K562 (cell line): Measurements from ENCODE around the gene EMC1. TPM values are rescaled to one million over a fixed set of nuclear protein-coding genes. Genes with fewer than 3 reads are reported as not detected.

Experiments
- ATAC-seq: fragments of 200-7000 bp; cut with Tn5 transposase; 3 replicates; pipeline ENCODE4 v1.9.1; 2020; ENCODE audit warnings: moderate library complexity
- BruUV-seq: library from RNA; stranded (reverse); fragments of 400-500 nt; replicated peaks from 2 replicates; lab custom pipeline; 2021; lab: Mats Ljungman, UMichigan
- CTCF ChIA-PET: fragments of 300-600 bp; formaldehyde crosslinking; extraction: SDS; loops from one replicate; lab custom pipeline; 2021; ENCODE audit warnings: low intra/inter-chr PET ratio; lab: Yijun Ruan, JAX
- POLR2A ChIA-PET: fragments of 300-600, 350-650 bp; sonication (Branson Sonifier 250); formaldehyde crosslinking; extraction: SDS; loops from one replicate; lab custom pipeline; 2021; ENCODE audit warnings: antibody characterized with exemption, inconsistent platforms; lab: Yijun Ruan, JAX
- DNase-seq, 4 experiments: peaks; one replicate each; pipeline versions ENCODE4 v3.0.0 to v3.0.0-alpha.2; 2011 to 2018; ENCODE audit warnings: low spot score in 3 of 4, mixed read lengths in 3 of 4; ENCODE audit errors: extremely low read depth in 1 of 4
- FAIRE-seq: peaks from 2 replicates; lab custom pipeline; 2011; peaks lifted over from hg19 to GRCh38; lab: Jason Lieb, UNC
- H2AFZ ChIP-seq: 2 replicates; pipeline ENCODE4 v1.6.0; 2011; ENCODE audit warnings: low read depth, low read length, control low read depth, inconsistent platforms
- H3K27ac ChIP-seq: fragments of 200-600 bp; 3 replicates; pipeline ENCODE4 v1.8.0; 2011; ENCODE audit warnings: low read depth, mild to moderate bottlenecking, control low read depth, inconsistent platforms, low read length, moderate library complexity, mixed read lengths; ENCODE audit errors: extremely low read depth
- H3K27me3 ChIP-seq, 2 experiments: fragments of 300-600 bp in 1 of 2; 2 replicates in 1 of 2; 3 replicates in 1 of 2; pipeline versions ENCODE4 v1.6.0 to v1.8.0; 2011; ENCODE audit warnings: inconsistent platforms in 2 of 2, low read length in 2 of 2, mild to moderate bottlenecking in 1 of 2, mixed read lengths in 1 of 2, moderate library complexity in 1 of 2; ENCODE audit not compliant: control insufficient read depth in 2 of 2, insufficient read depth in 2 of 2
- H3K36me3 ChIP-seq: fragments of 300-600 bp; 3 replicates; pipeline ENCODE4 v1.8.0; 2011; ENCODE audit warnings: mild to moderate bottlenecking, low read length, inconsistent platforms; ENCODE audit not compliant: control insufficient read depth, insufficient read depth
- H3K4me1 ChIP-seq, 2 experiments: fragments of 200-600 bp in 1 of 2; replicated peaks in 1 of 2; 2 replicates in 1 of 2; 3 replicates in 1 of 2; pipeline versions ENCODE4 v1.5.1 to v1.8.0; 2011; ENCODE audit warnings: inconsistent platforms in 2 of 2, low read length in 2 of 2, mild to moderate bottlenecking in 1 of 2, mixed read lengths in 1 of 2, moderate library complexity in 1 of 2; ENCODE audit not compliant: control insufficient read depth in 2 of 2, insufficient read depth in 2 of 2
- H3K4me2 ChIP-seq: 2 replicates; pipeline ENCODE4 v1.6.1; 2011; ENCODE audit warnings: low read length, control low read depth, inconsistent platforms, mixed read lengths; ENCODE audit not compliant: insufficient read depth
- H3K4me3 ChIP-seq: fragments of 200-600 bp; sonication (generic), shearing (Covaris generic); 2 replicates; pipeline ENCODE4 v1.5.1; 2016; ENCODE audit warnings: control low read depth, inconsistent platforms
- H3K79me2 ChIP-seq: fragments of 200-600 bp; 3 replicates; pipeline ENCODE4 v1.8.0; 2011; ENCODE audit warnings: low read length, inconsistent platforms; ENCODE audit not compliant: control insufficient read depth, insufficient read depth
- H3K9ac ChIP-seq, 2 experiments: 2 replicates each; pipeline versions ENCODE4 v1.6.0 to v1.6.1; 2011; ENCODE audit warnings: low read depth in 2 of 2, low read length in 2 of 2, control low read depth in 1 of 2, inconsistent platforms in 1 of 2, mild to moderate bottlenecking in 1 of 2, mixed read lengths in 1 of 2; ENCODE audit not compliant: insufficient read depth in 1 of 2
- H3K9me1 ChIP-seq: one replicate; pipeline ENCODE4 v1.6.0; 2011; ENCODE audit warnings: inconsistent platforms, mild to moderate bottlenecking, low read length, moderate library complexity; ENCODE audit not compliant: control insufficient read depth, insufficient read depth
- H3K9me3 ChIP-seq: replicated peaks from 2 replicates; pipeline ENCODE4 v1.5.1; 2011; ENCODE audit warnings: low read depth, low read length, inconsistent platforms; ENCODE audit not compliant: control insufficient read depth, insufficient read depth
- H4K20me1 ChIP-seq: replicated peaks from 2 replicates; pipeline ENCODE4 v1.6.1; 2011; ENCODE audit warnings: low read length, inconsistent platforms, mixed read lengths; ENCODE audit not compliant: control insufficient read depth, insufficient read depth
- CTCF ChIP-seq, 3 experiments: IDR thresholded peaks in 2 of 3; conservative IDR thresholded peaks in 1 of 3; 2 replicates each; pipeline ENCODE4 v1.5.1; 2011 to 2012; ENCODE audit warnings: low read length in 3 of 3, mild to moderate bottlenecking in 3 of 3, control low read depth in 2 of 3, improper control_type of control experiment in 1 of 3, inconsistent platforms in 1 of 3, low read depth in 1 of 3, mixed read lengths in 1 of 3, moderate library complexity in 1 of 3; ENCODE audit not compliant: insufficient read depth in 2 of 3
- HDAC2 ChIP-seq: fragments of 450-650 bp; IDR thresholded peaks from 2 replicates; pipeline ENCODE4 v1.6.1; 2016; ENCODE audit warnings: mild to moderate bottlenecking
- MCM5 ChIP-seq: fragments of 450-650 bp; IDR thresholded peaks from 2 replicates; pipeline ENCODE4 v1.6.1; 2016; ENCODE audit warnings: low read depth
- MLLT1 ChIP-seq, 2 experiments: fragments of 450-650 bp; IDR thresholded peaks; 2 replicates each; pipeline ENCODE4 v1.6.1; 2016
- NFXL1 ChIP-seq: fragments of 450-650 bp; formaldehyde crosslinking; IDR thresholded peaks from 2 replicates; pipeline ENCODE4 v1.4.0; 2021; ENCODE audit warnings: mild to moderate bottlenecking
- POLR2AphosphoS5 ChIP-seq: IDR thresholded peaks from 2 replicates; pipeline ENCODE4 v1.6.1; 2011; ENCODE audit warnings: mild to moderate bottlenecking, low read depth, low read length, moderate library complexity; ENCODE audit not compliant: control insufficient read depth, insufficient read depth
- SRSF3 ChIP-seq: fragments of 200-400 bp; formaldehyde crosslinking; IDR thresholded peaks from 2 replicates; pipeline ENCODE4 v1.6.1; 2016; ENCODE audit warnings: mild to moderate bottlenecking, low read length, moderate library complexity; ENCODE audit not compliant: insufficient read depth
- SRSF9 ChIP-seq: fragments of 200-400 bp; formaldehyde crosslinking; IDR thresholded peaks from 2 replicates; pipeline ENCODE4 v1.6.1; 2017; ENCODE audit warnings: low read depth, low read length, borderline replicate concordance
- U2AF1 ChIP-seq: fragments of 200-400 bp; formaldehyde crosslinking; optimal IDR thresholded peaks from 2 replicates; pipeline ENCODE3; 2017; ENCODE audit warnings: mild to moderate bottlenecking, low read depth, low read length, moderate library complexity
- USF1 ChIP-seq: sonication (generic); formaldehyde crosslinking; IDR thresholded peaks from 2 replicates; pipeline ENCODE4 v1.9.0; 2022; ENCODE audit warnings: mild to moderate bottlenecking, missing genetic modification reagents
- ZBTB34 ChIP-seq: fragments of 250-450 bp; sonication (Bioruptor Pico); IDR thresholded peaks from 2 replicates; pipeline ENCODE4 v1.8.0; 2021; ENCODE audit warnings: mild to moderate bottlenecking, moderate library complexity
- ZC3H11A ChIP-seq: IDR thresholded peaks from 2 replicates; pipeline ENCODE4 v1.6.1; 2012; ENCODE audit warnings: low read depth, low read length, improper control_type of control experiment
- WGBS: fragments of 100-300 bp; shearing (Covaris generic); methylation state at CpG from one replicate; pipeline ENCODE4 v1.1.6; 2016; ENCODE audit warnings: low coverage, mixed read lengths; ENCODE audit not compliant: insufficient coverage; ENCODE audit errors: missing lambda C conversion rate; 5-methylcytosine and 5-hydroxymethylcytosine counted together
- in situ Hi-C: fragments of 300-500 bp; cut with MboI; formaldehyde crosslinking; loops from 4 replicates; pipeline ENCODE4 v1.15.0; 2018; ENCODE audit warnings: inconsistent platforms, mixed read lengths
- intact Hi-C: fragments of 100-400 bp; cut with micrococcal nuclease; formaldehyde crosslinking; loops from 2 replicates; pipeline ENCODE4 v1.14.2; 2022
- polyA plus RNA-seq, 8 experiments: library from polyadenylated mRNA; depleted of rRNA in 4 of 8; stranded (reverse) in 5 of 8; unstranded in 3 of 8; fragments of >200 nt; fragmentation: Nextera tagmentation in 2 of 8; fragmentation: Illumina TruSeq in 1 of 8; extraction: Ambion mirVana in 2 of 8; extraction: Trizol in 1 of 8; gene quantifications; 2 replicates each; pipeline versions ENCODE4 v1.2.1 to v1.2.3, GENCODE V29; 2011 to 2014; ENCODE audit warnings: inconsistent platforms in 1 of 8, missing spikeins in 1 of 8
- total RNA-seq, 7 experiments: library from RNA; depleted of rRNA in 6 of 7; stranded (reverse); fragments of >200 nt in 6 of 7; fragmentation: Illumina TruSeq in 2 of 7; extraction: Trizol in 2 of 7; gene quantifications; 2 replicates each; pipeline versions ENCODE4 v1.2.1 to v1.2.3, GENCODE V29; 2011 to 2021; ENCODE audit warnings: low replicate concordance in 1 of 7

The EMC1 gene
- total and polyA plus RNA-seq, 9 of the 15 experiments (the other 6 are each of a cell fraction or from before 2014, with no cell fraction given), result 17.8 to 88.2 (median 37.4) TPM

- peak in 2 of 3 experiments; percentile 7 to 10; a peak in 1 of 6 replicates for TF ChIP-seq CTCF (IDR thresholded peaks at IDR 0.05 in 2 of 3, conservative IDR thresholded peaks at IDR 0.05 in 1 of 3; ENCODE audit: insufficient read depth in 2 of 3, low read depth in 1 of 3, low read length in 3 of 3)
- no peak for TF ChIP-seq SRSF9
- TF ChIP-seq U2AF1, result peak; percentile 97
- no peak for TF ChIP-seq SRSF3
- TF ChIP-seq ZC3H11A, result peak; percentile 46
These were observed 41.1 kb downstream of the EMC1 start, which contains the start of gene UBR4 (continued) for GRCh38 chr1:19209990-19210771.

- peak overlapping the region; percentile 74 for H2AFZ ChIP-seq
- DNase-seq (peak in 2 of 4 experiments; percentile 86 to 92), ATAC-seq (peak; percentile 81), FAIRE-seq (peak; percentile 78)
- peaks cover 62% of the 10 kb centered on the region for H3K36me3 ChIP-seq
- no peaks in the 10 kb centered on the region for H3K9me3 ChIP-seq
- H4K20me1 ChIP-seq, result peaks cover 28% of the 10 kb centered on the region
- CTCF ChIA-PET, result no interaction called here
- BruUV-seq, result TSS peak; percentile 43
- peaks cover 100% of the 10 kb centered on the region for H3K79me2 ChIP-seq
- H3K4me3 ChIP-seq, result peak overlapping the region; percentile 84
- intact Hi-C loops, result no loop called here
- WGBS, result under 1% methylated on average over 27 of the region's 28 CpGs
- H3K9ac ChIP-seq, result peak overlapping the region; percentile 98 to 99
- in situ Hi-C loops, result no loop called here
- no peaks in the 10 kb centered on the region for H3K27me3 ChIP-seq
- POLR2A ChIA-PET, result interaction anchor here (0.8 to 6.4 kb wide), 13 partner anchors 10 to 197 kb away, joined by 3 to 42 read pairs (median 3); partner anchors contain the start of genes EMC1 and MRTO4
- peak overlapping the region; percentile 97 for H3K27ac ChIP-seq
- peaks cover 10% of the 10 kb centered on the region for H3K9me1 ChIP-seq
- peaks cover 20 to 45% of the 10 kb centered on the region in 2 experiments for H3K4me1 ChIP-seq
- peak overlapping the region; percentile 100 for H3K4me2 ChIP-seq
- TF ChIP-seq USF1 (CRISPR knock-in tag), result peak; percentile 56
- TF ChIP-seq NFXL1 (CRISPR knock-in tag), result no peak
- peak; percentile 80 for TF ChIP-seq HDAC2
- peak; percentile 36; the same call in 1 of the 2 replicates for TF ChIP-seq ZBTB34
- no peak for TF ChIP-seq MCM5
- TF ChIP-seq SRSF3, result 0 out of 2 replicates have a peak, but pooled peaks have one; percentile 53
- TF ChIP-seq MLLT1 (IDR thresholded peaks at IDR 0.05), result peak; percentile 56 to 62; a peak in 2 of 4 replicates
- 0 out of 2 replicates have a peak, but pooled peaks have one; percentile 60 for TF ChIP-seq POLR2AphosphoS5
These were observed 41.8 kb downstream of the EMC1 start for GRCh38 chr1:19209439-19209989.
